ENCODE data around the gene EQTN. TPM values are rescaled to one million over a fixed set of nuclear protein-coding genes. Genes with fewer than 3 reads are reported as not detected.

EQTN gene
- total RNA-seq, 4 donors from 2014 or later, result 0.42 TPM; not detected in 3

DNA sequence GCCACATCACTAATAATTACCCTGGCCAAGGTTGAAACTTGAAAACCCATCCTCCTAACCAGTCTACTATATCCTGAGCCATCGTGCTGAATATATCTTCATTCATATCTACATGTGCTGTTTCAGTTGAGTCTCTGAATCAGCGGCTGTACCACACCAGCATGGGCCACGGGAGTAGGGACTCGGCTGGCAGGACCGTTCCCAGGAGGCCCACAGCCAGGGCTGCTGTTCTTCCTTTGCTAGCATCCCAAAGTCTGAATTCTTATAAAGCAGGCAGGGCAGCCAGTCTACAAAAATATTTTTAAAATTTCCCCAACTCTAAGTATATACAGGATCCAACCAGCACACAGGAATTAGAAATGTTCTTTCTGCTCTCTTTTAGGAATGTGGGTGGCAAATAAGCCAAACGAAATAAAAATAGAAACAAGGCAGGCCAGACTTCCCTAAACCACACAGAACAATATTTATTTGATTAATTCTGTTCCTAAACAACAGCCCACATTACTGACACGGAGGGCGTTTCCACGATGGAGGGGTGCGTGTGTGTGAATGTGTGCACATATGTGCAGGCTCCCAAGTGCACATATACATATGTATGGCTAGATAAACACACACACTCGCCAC lies 42.8 kb upstream of the EQTN start:
- intact Hi-C loops (cut with DNase I; ENCODE audit: low total_unique reads), result no loop called here
- TF ChIP-seq POLR2A (IDR thresholded peaks at IDR 0.05), result no peak
- H3K4me3 ChIP-seq (ENCODE audit: low read depth, poor library complexity, severe bottlenecking), result no peak overlapping the region
- 21 to 28% methylated on average over 11 of the region's 11 CpGs for WGBS, 2 donors
- DNase-seq (ENCODE audit: low spot score in 2 of 2), result no peak

DNA sequence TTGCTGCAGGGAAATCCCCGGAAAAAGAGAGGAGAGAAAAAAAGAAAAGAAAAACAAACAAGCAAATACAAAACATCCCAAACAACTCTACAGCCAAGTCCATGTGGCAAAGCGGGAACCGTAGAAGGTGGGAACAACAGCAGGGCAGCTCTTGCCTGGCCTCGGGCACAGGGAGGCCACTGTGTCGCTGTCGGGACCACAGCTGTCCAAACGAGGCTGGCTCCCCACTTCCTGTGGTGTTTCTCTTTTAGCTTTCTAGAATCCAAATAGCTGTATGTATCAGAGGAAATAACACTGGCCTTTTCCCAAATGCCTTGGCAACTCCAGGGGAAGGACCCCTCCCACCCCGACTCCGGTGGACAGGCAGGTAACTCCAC lies 41.6 kb upstream of the EQTN start:
- intact Hi-C loops (cut with DNase I; ENCODE audit: low total_unique reads), result no loop called here
- 42 to 43% methylated on average over 9 of the region's 9 CpGs for WGBS, 2 donors
- DNase-seq (ENCODE audit: low spot score in 2 of 2), result no peak
- TF ChIP-seq, protein P1, sequence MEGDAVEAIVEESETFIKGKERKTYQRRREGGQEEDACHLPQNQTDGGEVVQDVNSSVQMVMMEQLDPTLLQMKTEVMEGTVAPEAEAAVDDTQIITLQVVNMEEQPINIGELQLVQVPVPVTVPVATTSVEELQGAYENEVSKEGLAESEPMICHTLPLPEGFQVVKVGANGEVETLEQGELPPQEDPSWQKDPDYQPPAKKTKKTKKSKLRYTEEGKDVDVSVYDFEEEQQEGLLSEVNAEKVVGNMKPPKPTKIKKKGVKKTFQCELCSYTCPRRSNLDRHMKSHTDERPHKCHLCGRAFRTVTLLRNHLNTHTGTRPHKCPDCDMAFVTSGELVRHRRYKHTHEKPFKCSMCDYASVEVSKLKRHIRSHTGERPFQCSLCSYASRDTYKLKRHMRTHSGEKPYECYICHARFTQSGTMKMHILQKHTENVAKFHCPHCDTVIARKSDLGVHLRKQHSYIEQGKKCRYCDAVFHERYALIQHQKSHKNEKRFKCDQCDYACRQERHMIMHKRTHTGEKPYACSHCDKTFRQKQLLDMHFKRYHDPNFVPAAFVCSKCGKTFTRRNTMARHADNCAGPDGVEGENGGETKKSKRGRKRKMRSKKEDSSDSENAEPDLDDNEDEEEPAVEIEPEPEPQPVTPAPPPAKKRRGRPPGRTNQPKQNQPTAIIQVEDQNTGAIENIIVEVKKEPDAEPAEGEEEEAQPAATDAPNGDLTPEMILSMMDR (IDR thresholded peaks at IDR 0.05), result no peak
- no peak for TF ChIP-seq POLR2A (IDR thresholded peaks at IDR 0.05)
- H3K4me3 ChIP-seq (ENCODE audit: low read depth, poor library complexity, severe bottlenecking), result no peak overlapping the region

DNA sequence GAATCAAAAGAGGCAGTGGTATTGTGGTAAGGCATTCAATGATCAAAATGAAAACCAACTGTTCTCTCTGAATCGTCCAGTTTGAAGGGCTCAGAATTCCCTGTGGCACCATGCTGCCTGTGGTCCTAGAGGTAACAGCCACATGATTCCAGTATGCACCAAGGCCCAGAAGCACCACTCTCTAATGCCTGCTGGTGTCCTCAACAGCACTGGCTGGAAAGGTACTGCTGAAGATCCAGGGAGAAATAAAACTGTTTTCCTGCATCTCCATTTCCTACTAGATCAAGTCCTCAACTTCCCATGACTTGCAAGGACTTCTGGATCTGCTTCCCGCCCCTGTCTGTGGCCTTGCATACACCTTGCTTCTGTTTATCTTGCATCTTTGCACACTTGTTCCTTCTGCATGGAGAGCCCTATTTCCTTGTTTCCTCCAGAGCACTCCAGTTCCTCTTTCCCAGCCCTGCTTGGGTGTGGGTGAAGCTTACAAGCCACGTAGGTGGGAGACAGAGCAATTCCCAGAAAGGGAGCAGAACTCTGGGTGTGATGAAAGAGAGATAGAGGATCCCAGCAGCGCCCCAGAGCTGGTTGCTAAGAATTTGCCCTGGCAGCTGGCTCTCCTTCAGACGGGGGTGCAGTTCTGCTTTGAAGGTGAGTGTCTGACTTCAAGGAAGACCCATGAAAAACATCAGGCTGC lies 41.0 kb upstream of the EQTN start:
- H3K4me3 ChIP-seq (ENCODE audit: low read depth, poor library complexity, severe bottlenecking), result no peak overlapping the region
- TF ChIP-seq POLR2A (IDR thresholded peaks at IDR 0.05), result no peak
- TF ChIP-seq, protein P1 (IDR thresholded peaks at IDR 0.05), result no peak
- intact Hi-C loops (cut with DNase I; ENCODE audit: low total_unique reads), result no loop called here

DNA sequence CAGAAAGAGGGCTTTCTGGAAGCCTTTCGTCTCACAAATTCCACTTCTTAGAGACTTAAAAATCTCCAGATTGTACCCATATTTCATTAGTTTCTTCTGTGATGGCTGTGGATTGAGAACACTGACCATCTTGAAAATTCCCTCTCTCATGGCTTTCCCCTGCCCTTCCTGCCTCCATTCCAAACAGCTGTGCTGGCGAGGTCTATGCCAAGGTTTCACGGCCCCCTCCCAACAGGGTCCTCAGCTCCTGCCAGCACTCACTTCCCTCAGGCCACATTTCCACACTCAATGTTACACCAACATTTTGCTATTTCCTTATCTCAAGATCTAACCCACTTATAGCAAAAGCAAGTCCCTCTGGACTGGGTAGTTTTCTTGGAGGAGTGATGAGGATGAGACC lies 40.3 kb upstream of the EQTN start:
- no peak for DNase-seq (ENCODE audit: low spot score in 2 of 2)
- WGBS, 2 donors, result 62 to 73% methylated on average over 3 of the region's 3 CpGs
- intact Hi-C loops (cut with DNase I; ENCODE audit: low total_unique reads), result no loop called here
- no peak for TF ChIP-seq POLR2A (IDR thresholded peaks at IDR 0.05)
- TF ChIP-seq, protein P1 (IDR thresholded peaks at IDR 0.05), result no peak
- no peak overlapping the region for H3K4me3 ChIP-seq (ENCODE audit: low read depth, poor library complexity, severe bottlenecking)

More for the DNA sequence above, 41.0 kb upstream of the EQTN start:
- DNase-seq (ENCODE audit: low spot score in 2 of 2), result no peak
- WGBS, 2 donors, result 44 to 45% methylated on average over 5 of the region's 5 CpGs

DNA sequence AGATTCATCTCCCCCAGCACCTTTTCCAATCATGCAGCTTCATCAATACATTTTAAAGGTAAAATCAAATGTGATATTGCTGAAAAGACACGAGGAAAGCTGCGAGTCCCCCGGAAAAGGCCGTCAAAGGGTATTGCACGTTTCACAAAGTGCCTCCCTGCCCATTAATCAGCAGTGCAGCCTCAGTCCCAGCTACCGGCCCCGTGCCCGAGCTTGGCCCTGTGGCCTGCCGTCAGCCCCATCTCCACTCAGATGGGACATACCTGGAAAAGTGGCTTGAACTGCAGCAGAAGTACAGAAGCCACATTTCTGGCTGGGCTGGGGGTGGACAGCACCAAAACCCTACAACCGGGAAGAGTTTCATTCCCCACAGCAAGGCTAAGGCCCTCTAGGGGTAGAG lies 39.9 kb upstream of the EQTN start:
- no peak for DNase-seq (ENCODE audit: low spot score in 2 of 2)
- no peak overlapping the region for H3K4me3 ChIP-seq (ENCODE audit: low read depth, poor library complexity, severe bottlenecking)
- WGBS, 2 donors, result 93 to 97% methylated on average over 10 of the region's 10 CpGs
- TF ChIP-seq POLR2A (IDR thresholded peaks at IDR 0.05), result no peak
- TF ChIP-seq, protein P1 (IDR thresholded peaks at IDR 0.05), result no peak
- intact Hi-C loops (cut with DNase I; ENCODE audit: low total_unique reads), result no loop called here

DNA sequence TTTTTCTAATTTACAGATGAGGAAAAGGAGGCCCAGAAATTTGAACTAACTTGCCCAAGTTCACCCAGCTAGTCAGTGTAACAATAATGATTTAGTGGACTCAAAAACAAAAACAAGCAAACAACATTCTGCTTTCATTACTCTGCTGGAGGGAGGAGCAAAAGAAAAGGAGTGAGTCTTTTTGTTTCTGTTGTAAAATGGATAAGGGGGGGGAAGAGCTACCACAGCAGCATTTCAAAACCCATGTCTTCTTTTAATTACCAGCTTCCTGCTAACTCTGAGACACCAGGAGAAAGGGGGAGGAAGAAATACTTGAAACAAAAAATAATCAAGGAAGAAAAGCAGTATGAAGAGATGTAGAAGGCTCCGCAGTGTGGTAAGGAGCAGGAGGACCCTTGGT lies 39.2 kb upstream of the EQTN start:
- DNase-seq (ENCODE audit: low spot score in 2 of 2), result no peak
- intact Hi-C loops (cut with DNase I; ENCODE audit: low total_unique reads), result no loop called here
- 82 to 93% methylated on average over 1 of the region's 1 CpG for WGBS, 2 donors
- no peak overlapping the region for H3K4me3 ChIP-seq (ENCODE audit: low read depth, poor library complexity, severe bottlenecking)
- TF ChIP-seq, protein P1 (IDR thresholded peaks at IDR 0.05), result no peak
- no peak for TF ChIP-seq POLR2A (IDR thresholded peaks at IDR 0.05)

Data from lower leg skin (tissue), 4 donors.